Measurements from ENCODE around the gene DOCK4. TPM values are rescaled to one million over a fixed set of nuclear protein-coding genes. Genes with fewer than 3 reads are reported as not detected.

The DOCK4 gene
- total and polyA plus RNA-seq, 2 donors from 2014 or later = 3.2 to 38.9 TPM

- Histone ChIP-seq H3K9ac (ENCODE audit: low read length in 3 of 3) (no peak overlapping the region), H3K4me1 (ENCODE audit: control insufficient read depth in 2 of 3, insufficient read depth in 2 of 3, low read depth in 1 of 3, low read length in 3 of 3) (peaks cover 0 to 6% (median 0%) of the 10 kb centered on the region in 3 donors), H3K27ac (ENCODE audit: low read depth in 2 of 2, low read length in 2 of 2) (no peak overlapping the region), H3K9me3 (ENCODE audit: control insufficient read depth in 2 of 3, insufficient read depth in 1 of 3, low read length in 3 of 3) (no peaks in the 10 kb centered on the region), H3K27me3 (ENCODE audit: control insufficient read depth, insufficient read depth, low read length) (no peaks in the 10 kb centered on the region), H3K4me3 (ENCODE audit: low read length in 3 of 3) (peak overlapping the region in 1 of 3 donors; percentile 93), H3K36me3 (ENCODE audit: control insufficient read depth in 2 of 3, insufficient read depth in 3 of 3, low read length in 3 of 3) (no peaks in the 10 kb centered on the region)
- DNase-seq = no peak
- no peak for FAIRE-seq
- intact Hi-C loops (cut with DNase I) = no loop called here
- no peak for TF ChIP-seq CTCF (IDR thresholded peaks at IDR 0.05; ENCODE audit: borderline replicate concordance, extremely low read depth, insufficient read depth)
Measured at GRCh38 chr7:112203365-112203739, 2.8 kb downstream of the DOCK4 start.

GRCh38 chr7:112202816-112203215, 3.4 kb downstream of the DOCK4 start:
- TF ChIP-seq CTCF (IDR thresholded peaks at IDR 0.05; ENCODE audit: borderline replicate concordance, extremely low read depth, insufficient read depth) = no peak
- Histone ChIP-seq H3K4me1 (ENCODE audit: control insufficient read depth in 2 of 3, insufficient read depth in 2 of 3, low read depth in 1 of 3, low read length in 3 of 3) (peaks cover 0 to 6% (median 0%) of the 10 kb centered on the region in 3 donors), H3K9ac (ENCODE audit: low read length in 3 of 3) (no peak overlapping the region), H3K9me3 (ENCODE audit: control insufficient read depth in 2 of 3, insufficient read depth in 1 of 3, low read length in 3 of 3) (no peaks in the 10 kb centered on the region), H3K27ac (ENCODE audit: low read depth in 2 of 2, low read length in 2 of 2) (no peak overlapping the region), H3K36me3 (ENCODE audit: control insufficient read depth in 2 of 3, insufficient read depth in 3 of 3, low read length in 3 of 3) (no peaks in the 10 kb centered on the region), H3K4me3 (ENCODE audit: low read length in 3 of 3) (peak overlapping the region in 1 of 3 donors; percentile 1), H3K27me3 (ENCODE audit: control insufficient read depth, insufficient read depth, low read length) (no peaks in the 10 kb centered on the region)
- no peak for FAIRE-seq
- intact Hi-C loops (cut with DNase I) = no loop called here
- peak in 1 of 5 donors; percentile 55 for DNase-seq

- no peaks in the 10 kb centered on the region for H3K9me3 ChIP-seq (ENCODE audit: control insufficient read depth in 2 of 3, insufficient read depth in 1 of 3, low read length in 3 of 3)
- DNase-seq = no peak
- H3K4me3 ChIP-seq (ENCODE audit: low read length in 3 of 3) = no peak overlapping the region
- intact Hi-C loops (cut with DNase I) = no loop called here
- no peaks in the 10 kb centered on the region for H3K36me3 ChIP-seq (ENCODE audit: control insufficient read depth in 2 of 3, insufficient read depth in 3 of 3, low read length in 3 of 3)
- H3K4me1 ChIP-seq (ENCODE audit: control insufficient read depth in 2 of 3, insufficient read depth in 2 of 3, low read depth in 1 of 3, low read length in 3 of 3) = peaks cover 0 to 6% (median 0%) of the 10 kb centered on the region in 3 donors
- no peaks in the 10 kb centered on the region for H3K27me3 ChIP-seq (ENCODE audit: control insufficient read depth, insufficient read depth, low read length)
- no peak for FAIRE-seq
- no peak overlapping the region for H3K9ac ChIP-seq (ENCODE audit: low read length in 3 of 3)
- TF ChIP-seq CTCF (IDR thresholded peaks at IDR 0.05; ENCODE audit: borderline replicate concordance, extremely low read depth, insufficient read depth) = no peak
- H3K27ac ChIP-seq (ENCODE audit: low read depth in 2 of 2, low read length in 2 of 2) = no peak overlapping the region
Measured at GRCh38 chr7:112201839-112202238, 4.4 kb downstream of the DOCK4 start.

- Histone ChIP-seq H3K4me1 (ENCODE audit: control insufficient read depth in 2 of 3, insufficient read depth in 2 of 3, low read depth in 1 of 3, low read length in 3 of 3) (peaks cover 0 to 6% (median 0%) of the 10 kb centered on the region in 3 donors), H3K27me3 (ENCODE audit: control insufficient read depth, insufficient read depth, low read length) (no peaks in the 10 kb centered on the region), H3K36me3 (ENCODE audit: control insufficient read depth in 2 of 3, insufficient read depth in 3 of 3, low read length in 3 of 3) (no peaks in the 10 kb centered on the region), H3K9ac (ENCODE audit: low read length in 3 of 3) (no peak overlapping the region), H3K4me3 (ENCODE audit: low read length in 3 of 3) (no peak overlapping the region), H3K9me3 (ENCODE audit: control insufficient read depth in 2 of 3, insufficient read depth in 1 of 3, low read length in 3 of 3) (no peaks in the 10 kb centered on the region), H3K27ac (ENCODE audit: low read depth in 2 of 2, low read length in 2 of 2) (no peak overlapping the region)
- DNase-seq = no peak
- intact Hi-C loops (cut with DNase I) = no loop called here
- no peak for TF ChIP-seq CTCF (IDR thresholded peaks at IDR 0.05; ENCODE audit: borderline replicate concordance, extremely low read depth, insufficient read depth)
- no peak for FAIRE-seq
Measured at GRCh38 chr7:112201411-112201810, 4.8 kb downstream of the DOCK4 start.

Measured in kidney (tissue), 14 donors.